ENCODE measurements around the gene FHIT. TPM values are rescaled to one million over a fixed set of nuclear protein-coding genes. Genes with fewer than 3 reads are reported as not detected.
"Not testable (repeated sequence)": the region's sequence is repeated elsewhere in the genome, so short reads cannot be mapped to it uniquely, and the experiment has no call there.

The FHIT gene
- polyA plus RNA-seq, 1 donor, result 35.8 TPM

DNA sequence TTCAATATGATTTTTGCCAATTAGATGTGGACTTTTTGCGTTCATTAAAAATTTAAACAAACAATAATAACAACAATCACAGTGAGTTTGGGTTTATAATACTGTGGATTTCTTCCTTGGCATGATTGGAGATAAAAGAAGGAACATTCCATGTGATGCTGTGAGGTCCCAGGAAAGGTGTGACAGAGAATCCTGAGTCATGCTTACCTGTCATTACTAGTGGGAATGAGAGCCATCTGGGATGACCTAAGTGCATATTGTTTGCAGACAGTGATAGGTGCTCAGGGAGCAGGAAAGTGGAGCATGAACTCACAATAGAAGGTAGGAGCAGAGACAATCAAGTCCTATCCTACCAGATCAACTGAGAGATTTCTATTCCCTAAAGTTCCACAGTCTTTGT, 1434.9 kb downstream of the FHIT start:
- no peaks in the 10 kb centered on the region for H3K36me3 ChIP-seq (ENCODE audit: control insufficient read depth, insufficient read depth, low read length)
- H3K4me3 ChIP-seq (ENCODE audit: low read length), result no peak overlapping the region
- peak in 1 of 2 donors; percentile 7 for DNase-seq
- no CpG with 5 or more reads among the region's 1 CpG for WGBS (ENCODE audit: insufficient coverage, low lambda C conversion rate)
- no peak overlapping the region for H3K27ac ChIP-seq (ENCODE audit: low read length)
- H3K9me3 ChIP-seq (ENCODE audit: control insufficient read depth, low read depth, low read length), result no peaks in the 10 kb centered on the region
- H3K27me3 ChIP-seq (ENCODE audit: control insufficient read depth, insufficient read depth, low read length), result no peaks in the 10 kb centered on the region
- H3K4me1 ChIP-seq (ENCODE audit: control insufficient read depth, insufficient read depth, low read length), result no peaks in the 10 kb centered on the region

DNA sequence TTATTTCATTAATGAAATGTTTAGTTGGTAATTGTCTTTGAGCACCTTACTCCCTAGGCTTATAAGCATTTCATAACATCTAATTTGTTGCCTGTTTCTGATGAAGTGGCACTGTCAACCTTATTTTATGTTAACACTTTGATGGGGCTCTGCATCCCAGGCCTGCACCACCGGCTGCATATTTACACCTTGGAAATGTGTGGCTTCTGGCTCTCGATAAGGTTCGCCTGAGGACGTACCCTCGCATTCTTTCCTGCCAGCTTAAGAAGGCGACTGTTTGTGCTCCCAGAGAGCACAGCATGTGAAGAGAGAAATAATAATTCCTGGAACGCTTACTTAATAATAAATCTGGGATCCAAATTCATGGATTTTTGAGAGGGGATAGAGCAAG, 1438.1 kb downstream of the FHIT start:
- no peaks in the 10 kb centered on the region for H3K4me1 ChIP-seq (ENCODE audit: control insufficient read depth, insufficient read depth, low read length)
- 90% methylated on average over 2 of the region's 7 CpGs for WGBS (ENCODE audit: insufficient coverage, low lambda C conversion rate)
- H3K4me3 ChIP-seq (ENCODE audit: low read length), result no peak overlapping the region
- no peak for DNase-seq
- no peaks in the 10 kb centered on the region for H3K9me3 ChIP-seq (ENCODE audit: control insufficient read depth, low read depth, low read length)
- H3K27ac ChIP-seq (ENCODE audit: low read length), result no peak overlapping the region
- no peaks in the 10 kb centered on the region for H3K36me3 ChIP-seq (ENCODE audit: control insufficient read depth, insufficient read depth, low read length)
- no peaks in the 10 kb centered on the region for H3K27me3 ChIP-seq (ENCODE audit: control insufficient read depth, insufficient read depth, low read length)

DNA sequence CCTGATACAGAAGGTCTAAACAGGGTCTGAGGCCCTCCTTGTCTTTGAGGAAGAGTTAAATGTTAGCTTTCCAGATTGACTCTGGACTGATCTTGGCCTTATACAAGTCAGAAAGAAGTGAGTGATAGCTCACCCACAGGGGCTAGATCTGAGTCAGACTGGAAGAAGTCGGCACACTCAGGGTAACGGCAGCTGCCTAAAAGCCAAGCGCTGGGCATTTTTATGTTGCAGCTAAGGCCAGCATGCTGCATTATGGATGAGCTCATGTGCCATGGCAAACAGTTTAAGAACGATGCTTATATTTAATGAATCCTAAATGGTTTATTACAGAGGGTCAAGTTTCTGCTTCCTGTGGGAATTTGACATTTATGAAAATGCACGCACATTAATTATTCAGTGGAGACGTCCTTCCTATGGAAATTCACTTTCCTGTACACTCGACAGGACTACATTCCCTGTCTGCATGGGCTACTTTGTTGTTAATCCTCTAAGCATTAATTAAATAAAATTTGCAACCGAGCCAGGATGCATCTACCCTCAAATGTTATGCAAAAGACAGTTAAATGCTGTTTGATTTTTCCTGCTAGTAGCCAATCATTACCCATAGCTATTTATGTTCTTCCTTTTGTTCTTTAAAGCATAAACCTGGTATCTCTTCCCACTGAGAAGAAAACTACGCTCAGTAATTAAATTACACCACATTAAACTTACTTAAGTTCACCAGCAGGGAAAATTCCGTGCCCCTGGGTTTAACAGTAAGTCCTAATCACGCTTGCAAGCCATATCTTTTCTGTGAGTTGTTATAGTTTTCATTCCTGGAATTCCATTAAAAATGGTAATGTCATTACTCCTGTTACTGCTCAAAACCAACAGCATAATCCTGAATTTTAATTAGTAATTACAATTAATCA, 1438.8 kb downstream of the FHIT start:
- Histone ChIP-seq H3K27ac (ENCODE audit: low read length) (no peak overlapping the region), H3K4me1 (ENCODE audit: control insufficient read depth, insufficient read depth, low read length) (no peaks in the 10 kb centered on the region)

GRCh38 chr3:59811160-59811559, 1440.1 kb downstream of the FHIT start:
- H3K27ac ChIP-seq (ENCODE audit: low read length), result no peak overlapping the region
- H3K4me3 ChIP-seq (ENCODE audit: low read length), result no peak overlapping the region
- no peaks in the 10 kb centered on the region for H3K4me1 ChIP-seq (ENCODE audit: control insufficient read depth, insufficient read depth, low read length)
- WGBS (ENCODE audit: insufficient coverage, low lambda C conversion rate), result 71% methylated on average over 1 of the region's 2 CpGs
- DNase-seq, result no peak
- no peaks in the 10 kb centered on the region for H3K36me3 ChIP-seq (ENCODE audit: control insufficient read depth, insufficient read depth, low read length)
- H3K9me3 ChIP-seq (ENCODE audit: control insufficient read depth, low read depth, low read length), result no peaks in the 10 kb centered on the region
- no peaks in the 10 kb centered on the region for H3K27me3 ChIP-seq (ENCODE audit: control insufficient read depth, insufficient read depth, low read length)

More for the DNA sequence above, 1438.8 kb downstream of the FHIT start:
- Histone ChIP-seq H3K9me3 (ENCODE audit: control insufficient read depth, low read depth, low read length) (no peaks in the 10 kb centered on the region), H3K36me3 (ENCODE audit: control insufficient read depth, insufficient read depth, low read length) (no peaks in the 10 kb centered on the region), H3K27me3 (ENCODE audit: control insufficient read depth, insufficient read depth, low read length) (no peaks in the 10 kb centered on the region), H3K4me3 (ENCODE audit: low read length) (no peak overlapping the region)
- DNase-seq, result no peak
- WGBS (ENCODE audit: insufficient coverage, low lambda C conversion rate), result 79% methylated on average over 5 of the region's 11 CpGs

DNA sequence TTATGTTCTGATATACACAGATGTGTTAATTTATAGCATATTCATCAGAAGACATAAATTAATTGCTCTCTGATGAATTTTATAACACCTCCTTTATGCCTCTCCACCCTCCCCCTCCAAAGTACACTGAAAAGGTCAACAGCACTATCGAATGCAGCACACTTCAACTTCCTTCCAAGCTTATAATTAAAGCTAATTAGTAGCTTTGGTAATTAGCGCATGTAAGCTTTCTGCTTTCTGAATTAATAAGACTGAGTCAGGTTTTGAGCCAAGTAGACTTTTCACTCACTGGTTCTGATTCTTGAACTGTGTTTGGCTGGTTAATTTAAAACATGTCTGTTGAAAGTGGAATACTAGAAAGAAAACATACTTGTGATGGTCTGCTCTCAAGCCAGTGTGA, 1440.6 kb downstream of the FHIT start:
- Histone ChIP-seq H3K4me1 (ENCODE audit: control insufficient read depth, insufficient read depth, low read length) (no peaks in the 10 kb centered on the region), H3K27me3 (ENCODE audit: control insufficient read depth, insufficient read depth, low read length) (no peaks in the 10 kb centered on the region), H3K4me3 (ENCODE audit: low read length) (no peak overlapping the region), H3K9me3 (ENCODE audit: control insufficient read depth, low read depth, low read length) (no peaks in the 10 kb centered on the region), H3K36me3 (ENCODE audit: control insufficient read depth, insufficient read depth, low read length) (no peaks in the 10 kb centered on the region), H3K27ac (ENCODE audit: low read length) (no peak overlapping the region)
- DNase-seq, result no peak
- 80% methylated on average over 1 of the region's 2 CpGs for WGBS (ENCODE audit: insufficient coverage, low lambda C conversion rate)

GRCh38 chr3:59809710-59810444, 1441.4 kb downstream of the FHIT start:
- no peaks in the 10 kb centered on the region for H3K4me1 ChIP-seq (ENCODE audit: control insufficient read depth, insufficient read depth, low read length)
- no peaks in the 10 kb centered on the region for H3K36me3 ChIP-seq (ENCODE audit: control insufficient read depth, insufficient read depth, low read length)
- WGBS (ENCODE audit: insufficient coverage, low lambda C conversion rate), result 84% methylated on average over 5 of the region's 8 CpGs
- H3K9me3 ChIP-seq (ENCODE audit: control insufficient read depth, low read depth, low read length), result no peaks in the 10 kb centered on the region
- H3K27ac ChIP-seq (ENCODE audit: low read length), result no peak overlapping the region
- DNase-seq, result peak in 1 of 2 donors; percentile 11
- H3K27me3 ChIP-seq (ENCODE audit: control insufficient read depth, insufficient read depth, low read length), result no peaks in the 10 kb centered on the region
- no peak overlapping the region for H3K4me3 ChIP-seq (ENCODE audit: low read length)

GRCh38 chr3:59809016-59809415, 1442.2 kb downstream of the FHIT start:
- no peak for DNase-seq
- no peak overlapping the region for H3K27ac ChIP-seq (ENCODE audit: low read length)
- no peaks in the 10 kb centered on the region for H3K4me1 ChIP-seq (ENCODE audit: control insufficient read depth, insufficient read depth, low read length)
- H3K9me3 ChIP-seq (ENCODE audit: control insufficient read depth, low read depth, low read length), result no peaks in the 10 kb centered on the region
- H3K4me3 ChIP-seq (ENCODE audit: low read length), result no peak overlapping the region
- H3K36me3 ChIP-seq (ENCODE audit: control insufficient read depth, insufficient read depth, low read length), result no peaks in the 10 kb centered on the region
- H3K27me3 ChIP-seq (ENCODE audit: control insufficient read depth, insufficient read depth, low read length), result no peaks in the 10 kb centered on the region
- 89% methylated on average over 3 of the region's 4 CpGs for WGBS (ENCODE audit: insufficient coverage, low lambda C conversion rate)

GRCh38 chr3:59808446-59808845, 1442.8 kb downstream of the FHIT start:
- H3K27ac ChIP-seq (ENCODE audit: low read length), result no peak overlapping the region
- H3K27me3 ChIP-seq (ENCODE audit: control insufficient read depth, insufficient read depth, low read length), result no peaks in the 10 kb centered on the region
- WGBS (ENCODE audit: insufficient coverage, low lambda C conversion rate), result no CpG with 5 or more reads among the region's 7 CpGs

GRCh38 chr3:59803268-59803667, 1448.0 kb downstream of the FHIT start:
- H3K4me3 ChIP-seq (ENCODE audit: low read length), result no peak overlapping the region
- no peak overlapping the region for H3K27ac ChIP-seq (ENCODE audit: low read length)
- 87% methylated on average over 3 of the region's 11 CpGs for WGBS (ENCODE audit: insufficient coverage, low lambda C conversion rate)

More at GRCh38 chr3:59808446-59808845, 1442.8 kb downstream of the FHIT start:
- Histone ChIP-seq H3K9me3 (ENCODE audit: control insufficient read depth, low read depth, low read length) (no peaks in the 10 kb centered on the region), H3K4me1 (ENCODE audit: control insufficient read depth, insufficient read depth, low read length) (no peaks in the 10 kb centered on the region), H3K36me3 (ENCODE audit: control insufficient read depth, insufficient read depth, low read length) (no peaks in the 10 kb centered on the region), H3K4me3 (ENCODE audit: low read length) (no peak overlapping the region)
- no peak for DNase-seq

DNA sequence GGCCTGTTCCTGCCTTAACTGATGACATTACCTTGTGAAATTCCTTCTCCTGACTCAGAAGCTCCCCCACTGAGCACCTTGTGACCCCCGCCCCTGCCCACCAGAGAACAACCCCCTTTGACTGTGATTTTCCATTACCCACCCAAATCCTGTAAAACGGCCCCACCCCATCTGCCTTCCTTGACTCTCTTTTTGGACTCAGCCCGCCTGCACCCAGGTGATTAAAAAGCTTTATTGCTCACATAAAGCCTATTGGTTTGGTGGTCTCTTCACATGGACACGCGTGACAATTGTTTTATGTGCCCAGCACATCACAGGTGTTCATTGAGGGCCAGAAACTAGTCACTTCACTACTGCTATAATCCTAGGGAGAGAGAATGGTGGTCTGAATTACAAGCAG, 1448.8 kb downstream of the FHIT start:
- H3K27ac ChIP-seq (ENCODE audit: low read length); H3K4me3 ChIP-seq (ENCODE audit: low read length); H3K9me3 ChIP-seq (ENCODE audit: control insufficient read depth, low read depth, low read length); DNase-seq; H3K4me1 ChIP-seq (ENCODE audit: control insufficient read depth, insufficient read depth, low read length); H3K36me3 ChIP-seq (ENCODE audit: control insufficient read depth, insufficient read depth, low read length); H3K27me3 ChIP-seq (ENCODE audit: control insufficient read depth, insufficient read depth, low read length): not testable (repeated sequence)
- no CpG with 5 or more reads among the region's 5 CpGs for WGBS (ENCODE audit: insufficient coverage, low lambda C conversion rate)

More at GRCh38 chr3:59803268-59803667, 1448.0 kb downstream of the FHIT start:
- Histone ChIP-seq H3K36me3 (ENCODE audit: control insufficient read depth, insufficient read depth, low read length) (no peaks in the 10 kb centered on the region), H3K9me3 (ENCODE audit: control insufficient read depth, low read depth, low read length) (no peaks in the 10 kb centered on the region), H3K27me3 (ENCODE audit: control insufficient read depth, insufficient read depth, low read length) (no peaks in the 10 kb centered on the region), H3K4me1 (ENCODE audit: control insufficient read depth, insufficient read depth, low read length) (no peaks in the 10 kb centered on the region)
- no peak for DNase-seq

Measured in large intestine (tissue), 3 donors.